DOHH2 (cell line): ENCODE measurements around the gene GALNT17.

Experiments used
- H3F3A ChIP-seq: fragments of 200-600 bp; sonication (generic), shearing (Covaris generic); 2 replicates; pipeline ENCODE4 v1.6.0; 2016; ENCODE audit warnings: antibody characterized with exemption, mild to moderate bottlenecking; ENCODE audit not compliant: control insufficient read depth, insufficient read depth
- H3K27ac ChIP-seq: fragments of 200-600 bp; sonication (generic); 2 replicates; pipeline ENCODE4 v1.5.1; 2014; ENCODE audit warnings: low read depth, mild to moderate bottlenecking, low read length, moderate library complexity
- H3K27me3 ChIP-seq: fragments of 200-600 bp; sonication (generic); 2 replicates; pipeline ENCODE4 v1.6.1; 2014; ENCODE audit warnings: mild to moderate bottlenecking, low read length, mixed read lengths; ENCODE audit not compliant: control insufficient read depth
- H3K36me3 ChIP-seq: fragments of 200-600 bp; sonication (generic); 2 replicates; pipeline ENCODE4 v1.6.1; 2014; ENCODE audit warnings: mild to moderate bottlenecking, low read length, moderate library complexity, mixed read lengths; ENCODE audit not compliant: control insufficient read depth
- H3K4me1 ChIP-seq: fragments of 200-600 bp; sonication (generic); 2 replicates; pipeline ENCODE4 v1.6.1; 2014; ENCODE audit warnings: mild to moderate bottlenecking, low read length, mixed read lengths; ENCODE audit not compliant: control insufficient read depth
- H3K4me2 ChIP-seq: fragments of 200-600 bp; sonication (generic); 2 replicates; pipeline ENCODE4 v1.6.0; 2014; ENCODE audit warnings: mild to moderate bottlenecking, low read length, moderate library complexity
- H3K4me3 ChIP-seq: fragments of 200-600 bp; sonication (generic); 2 replicates; pipeline ENCODE4 v1.5.1; 2014; ENCODE audit warnings: mild to moderate bottlenecking, low read length, mixed read lengths
- H3K79me2 ChIP-seq: fragments of 200-600 bp; sonication (generic); 2 replicates; pipeline ENCODE4 v1.6.1; 2014; ENCODE audit warnings: mild to moderate bottlenecking, low read length, mixed read lengths; ENCODE audit not compliant: control insufficient read depth
- H3K9me2 ChIP-seq: fragments of 200-600 bp; sonication (generic); replicated peaks from 2 replicates; pipeline ENCODE4 v1.6.1; 2014; ENCODE audit warnings: mild to moderate bottlenecking, low read length, mixed read lengths; ENCODE audit not compliant: control insufficient read depth
- H3K9me3 ChIP-seq: fragments of 200-600 bp; sonication (generic); 2 replicates; pipeline ENCODE4 v1.6.1; 2014; ENCODE audit warnings: antibody characterized with exemption, low read length, mixed read lengths; ENCODE audit not compliant: control insufficient read depth, insufficient read depth
- H4K20me1 ChIP-seq: fragments of 200-600 bp; sonication (generic); 2 replicates; pipeline ENCODE4 v1.6.0; 2014; ENCODE audit warnings: low read depth, mild to moderate bottlenecking, antibody characterized with exemption, low read length, moderate library complexity; ENCODE audit not compliant: control insufficient read depth, insufficient read depth
- EZH2phosphoT487 ChIP-seq: fragments of 200-600 bp; sonication (generic); IDR thresholded peaks from 2 replicates; pipeline ENCODE4 v1.6.1; 2017; ENCODE audit warnings: borderline replicate concordance, mild to moderate bottlenecking, antibody characterized with exemption, low read length, moderate library complexity, mixed read lengths
- TF ChIP-seq, protein P1 (sequence below): fragments of 200-600 bp; sonication (generic); IDR thresholded peaks from one replicate; pipeline ENCODE4 v1.5.1; 2014; ENCODE audit warnings: antibody characterized with exemption, mild to moderate bottlenecking, low read depth, low read length; ENCODE audit not compliant: poor library complexity, severe bottlenecking

Gene GALNT17

DNA sequence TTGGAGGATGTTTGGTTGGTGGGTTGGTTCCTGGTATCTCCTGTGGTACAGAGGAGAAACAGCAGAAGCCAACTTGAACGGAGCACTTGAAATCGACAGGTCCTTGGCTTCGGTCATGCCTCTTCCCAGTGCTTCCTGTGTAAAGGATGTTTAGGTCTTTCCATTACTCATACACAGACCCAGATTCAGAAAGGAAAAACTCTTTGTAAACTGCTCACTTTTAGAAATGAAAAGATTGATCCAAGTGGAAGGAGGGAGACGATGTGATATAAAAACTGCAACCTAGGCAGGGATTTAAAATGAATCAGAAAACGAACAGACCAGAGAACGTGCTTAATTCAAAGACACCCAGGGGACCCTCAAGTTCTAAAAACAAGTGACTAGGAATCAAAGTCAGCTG lies 338.4 kb downstream of the GALNT17 start:
- Histone ChIP-seq H3K36me3 (no peaks in the 10 kb centered on the region), H3K4me3 (no peak overlapping the region), H3K4me2 (no peak overlapping the region), H3K9me3 (0 out of 2 replicates have a peak, but pooled peaks cover 3% of the 10 kb centered on the region), H3K27me3 (no peaks in the 10 kb centered on the region), H3K79me2 (no peaks in the 10 kb centered on the region), H3F3A (no peaks in the 10 kb centered on the region), H4K20me1 (no peaks in the 10 kb centered on the region), H3K27ac (no peak overlapping the region), H3K4me1 (no peaks in the 10 kb centered on the region), H3K9me2 (no peaks in the 10 kb centered on the region)
- no peak for TF ChIP-seq EZH2phosphoT487
- TF ChIP-seq, protein P1, sequence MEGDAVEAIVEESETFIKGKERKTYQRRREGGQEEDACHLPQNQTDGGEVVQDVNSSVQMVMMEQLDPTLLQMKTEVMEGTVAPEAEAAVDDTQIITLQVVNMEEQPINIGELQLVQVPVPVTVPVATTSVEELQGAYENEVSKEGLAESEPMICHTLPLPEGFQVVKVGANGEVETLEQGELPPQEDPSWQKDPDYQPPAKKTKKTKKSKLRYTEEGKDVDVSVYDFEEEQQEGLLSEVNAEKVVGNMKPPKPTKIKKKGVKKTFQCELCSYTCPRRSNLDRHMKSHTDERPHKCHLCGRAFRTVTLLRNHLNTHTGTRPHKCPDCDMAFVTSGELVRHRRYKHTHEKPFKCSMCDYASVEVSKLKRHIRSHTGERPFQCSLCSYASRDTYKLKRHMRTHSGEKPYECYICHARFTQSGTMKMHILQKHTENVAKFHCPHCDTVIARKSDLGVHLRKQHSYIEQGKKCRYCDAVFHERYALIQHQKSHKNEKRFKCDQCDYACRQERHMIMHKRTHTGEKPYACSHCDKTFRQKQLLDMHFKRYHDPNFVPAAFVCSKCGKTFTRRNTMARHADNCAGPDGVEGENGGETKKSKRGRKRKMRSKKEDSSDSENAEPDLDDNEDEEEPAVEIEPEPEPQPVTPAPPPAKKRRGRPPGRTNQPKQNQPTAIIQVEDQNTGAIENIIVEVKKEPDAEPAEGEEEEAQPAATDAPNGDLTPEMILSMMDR: no peak

GRCh38 chr7:71470830-71471229 lies 338.9 kb downstream of the GALNT17 start:
- Histone ChIP-seq H3K9me2 (no peaks in the 10 kb centered on the region), H3K27me3 (no peaks in the 10 kb centered on the region)
- TF ChIP-seq, protein P1: no peak
- no peak for TF ChIP-seq EZH2phosphoT487

GRCh38 chr7:71472962-71473361 lies 341.0 kb downstream of the GALNT17 start:
- H3K4me2 ChIP-seq: no peak overlapping the region
- H3K4me1 ChIP-seq: no peaks in the 10 kb centered on the region
- H4K20me1 ChIP-seq: no peaks in the 10 kb centered on the region
- no peaks in the 10 kb centered on the region for H3K36me3 ChIP-seq
- no peaks in the 10 kb centered on the region for H3F3A ChIP-seq
- TF ChIP-seq EZH2phosphoT487: no peak
- TF ChIP-seq, protein P1: no peak
- no peak overlapping the region for H3K27ac ChIP-seq
- no peaks in the 10 kb centered on the region for H3K27me3 ChIP-seq
- no peaks in the 10 kb centered on the region for H3K79me2 ChIP-seq
- H3K9me3 ChIP-seq: no peaks in the 10 kb centered on the region; the same call in 1 of the 2 replicates
- H3K4me3 ChIP-seq: no peak overlapping the region
- no peaks in the 10 kb centered on the region for H3K9me2 ChIP-seq

More at GRCh38 chr7:71470830-71471229, 338.9 kb downstream of the GALNT17 start:
- no peak overlapping the region for H3K4me3 ChIP-seq
- H3F3A ChIP-seq: no peaks in the 10 kb centered on the region
- no peak overlapping the region for H3K27ac ChIP-seq
- H3K4me1 ChIP-seq: no peaks in the 10 kb centered on the region
- H4K20me1 ChIP-seq: no peaks in the 10 kb centered on the region
- no peak overlapping the region for H3K4me2 ChIP-seq
- 0 out of 2 replicates have a peak, but pooled peaks cover 3% of the 10 kb centered on the region for H3K9me3 ChIP-seq
- H3K79me2 ChIP-seq: no peaks in the 10 kb centered on the region
- H3K36me3 ChIP-seq: no peaks in the 10 kb centered on the region
